ENCODE data around the gene IQGAP2.
"Not testable (repeated sequence)": the region's sequence is repeated elsewhere in the genome, so short reads cannot be mapped to it uniquely, and the experiment has no call there.

Gene IQGAP2

DNA sequence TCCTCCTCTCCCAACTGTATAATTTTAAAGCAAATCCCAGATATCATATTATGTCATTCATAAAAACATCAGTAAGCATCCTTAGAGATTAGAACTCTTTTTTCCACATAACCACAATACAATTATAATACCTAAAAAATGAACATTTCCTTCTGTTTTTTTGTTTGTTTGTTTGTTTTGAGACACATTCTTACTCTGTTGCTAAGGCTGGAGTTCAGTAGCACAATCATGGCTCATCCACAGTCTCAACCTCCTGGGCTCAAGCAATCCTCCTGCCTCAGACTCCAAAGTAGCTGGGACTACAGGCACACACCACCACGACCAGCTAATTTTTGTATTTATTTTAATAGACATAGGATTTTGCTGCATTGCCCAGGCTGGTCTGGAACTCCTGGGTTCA, 320.8 kb downstream of the IQGAP2 start:
- no peak for DNase-seq

DNA sequence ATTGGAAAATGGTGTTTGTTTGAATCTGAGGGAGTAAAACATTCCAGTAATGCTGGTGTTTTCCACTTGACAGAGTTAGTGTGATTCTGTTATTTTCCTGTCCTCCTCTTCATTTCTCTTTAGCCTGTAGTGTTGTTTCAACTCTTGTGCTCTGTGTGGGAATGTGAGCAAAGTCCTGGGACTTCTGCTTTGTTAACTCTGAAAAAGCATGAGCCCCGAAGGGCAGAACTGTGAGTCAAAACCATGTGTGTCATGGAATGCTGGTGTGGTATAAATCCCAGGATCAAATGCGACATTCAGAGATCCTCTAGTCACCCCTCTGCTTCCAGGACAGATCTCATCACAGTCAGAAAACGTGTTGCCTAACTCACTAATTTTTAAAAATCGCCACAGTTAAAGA, 321.8 kb downstream of the IQGAP2 start:
- no peak for DNase-seq

DNA sequence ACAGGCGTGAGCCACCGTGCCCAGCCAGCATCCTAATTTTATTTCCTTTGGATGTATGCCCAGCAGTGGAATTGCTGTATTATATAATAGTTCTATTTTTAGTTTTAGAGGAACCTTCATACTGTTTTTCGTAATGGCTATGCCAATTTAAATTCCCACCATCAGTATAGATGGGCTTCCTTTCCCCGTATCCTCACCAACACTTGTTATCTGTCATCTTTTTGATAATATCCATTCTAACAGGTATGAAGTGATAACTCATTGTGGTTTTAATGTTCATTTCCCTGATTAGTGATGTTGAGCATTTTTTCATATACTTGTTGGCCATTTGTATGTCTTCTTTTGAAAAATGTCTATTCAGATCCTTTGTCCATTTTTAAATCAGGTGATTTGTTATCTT, 325.9 kb downstream of the IQGAP2 start:
- no peak for DNase-seq

DNA sequence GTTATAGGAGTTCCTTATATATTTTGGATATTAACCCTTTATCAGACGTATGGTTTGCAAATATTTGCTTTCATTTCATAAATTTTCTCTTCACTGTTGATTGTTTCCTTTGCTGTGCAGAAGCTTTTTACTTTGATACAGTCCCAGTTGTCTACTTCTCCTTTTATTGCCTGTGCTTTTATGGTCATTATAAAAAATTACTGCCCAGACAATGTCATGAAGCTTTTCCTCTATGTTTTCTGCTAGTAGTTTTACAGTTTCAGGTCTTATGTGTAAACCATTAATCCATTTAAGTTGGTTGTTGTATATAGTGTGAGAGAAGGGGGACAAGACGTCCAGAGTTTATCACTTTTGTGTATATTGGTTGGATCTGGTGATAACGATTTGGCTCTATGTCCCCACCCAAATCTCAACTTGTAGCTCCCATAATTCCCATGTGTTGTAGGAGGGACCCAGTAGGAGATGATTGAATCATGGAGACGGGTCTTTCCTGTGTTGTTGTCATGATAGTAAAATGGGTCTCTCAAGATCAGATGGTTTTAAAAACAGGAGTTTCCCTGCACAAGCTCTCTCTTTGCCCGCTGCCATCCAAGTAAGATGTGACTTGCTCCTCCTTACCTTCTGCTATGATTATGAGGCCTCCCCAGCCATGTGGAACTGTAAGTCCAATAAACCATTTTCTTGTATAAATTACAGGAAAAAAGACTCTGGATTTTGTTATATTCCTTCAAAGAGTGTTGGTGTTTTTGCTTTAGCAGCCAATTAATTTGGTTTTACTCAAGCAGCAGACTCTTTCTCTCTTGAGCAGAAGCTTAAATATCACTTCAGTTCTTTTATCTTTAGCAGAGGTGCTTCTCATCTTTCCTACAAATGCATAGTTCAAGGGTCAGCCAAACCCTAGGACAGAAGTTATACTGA, 326.5 kb downstream of the IQGAP2 start:
- no peak for DNase-seq

DNA sequence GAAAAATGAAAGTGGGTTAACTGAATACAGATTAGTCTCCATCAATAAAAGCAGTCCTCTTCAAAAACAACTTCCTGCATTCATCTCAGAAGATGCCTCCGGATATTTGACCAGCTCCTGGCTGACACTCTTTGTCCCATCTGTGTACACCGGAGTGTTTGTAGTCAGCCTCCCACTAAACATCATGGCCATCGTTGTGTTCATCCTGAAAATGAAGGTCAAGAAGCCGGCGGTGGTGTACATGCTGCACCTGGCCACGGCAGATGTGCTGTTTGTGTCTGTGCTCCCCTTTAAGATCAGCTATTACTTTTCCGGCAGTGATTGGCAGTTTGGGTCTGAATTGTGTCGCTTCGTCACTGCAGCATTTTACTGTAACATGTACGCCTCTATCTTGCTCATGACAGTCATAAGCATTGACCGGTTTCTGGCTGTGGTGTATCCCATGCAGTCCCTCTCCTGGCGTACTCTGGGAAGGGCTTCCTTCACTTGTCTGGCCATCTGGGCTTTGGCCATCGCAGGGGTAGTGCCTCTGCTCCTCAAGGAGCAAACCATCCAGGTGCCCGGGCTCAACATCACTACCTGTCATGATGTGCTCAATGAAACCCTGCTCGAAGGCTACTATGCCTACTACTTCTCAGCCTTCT, 329.4 kb downstream of the IQGAP2 start:
- DNase-seq: peak; percentile 23 to 49

DNA sequence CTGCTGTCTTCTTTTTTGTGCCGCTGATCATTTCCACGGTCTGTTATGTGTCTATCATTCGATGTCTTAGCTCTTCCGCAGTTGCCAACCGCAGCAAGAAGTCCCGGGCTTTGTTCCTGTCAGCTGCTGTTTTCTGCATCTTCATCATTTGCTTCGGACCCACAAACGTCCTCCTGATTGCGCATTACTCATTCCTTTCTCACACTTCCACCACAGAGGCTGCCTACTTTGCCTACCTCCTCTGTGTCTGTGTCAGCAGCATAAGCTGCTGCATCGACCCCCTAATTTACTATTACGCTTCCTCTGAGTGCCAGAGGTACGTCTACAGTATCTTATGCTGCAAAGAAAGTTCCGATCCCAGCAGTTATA, 329.9 kb downstream of the IQGAP2 start:
- peak in 1 of 2 experiments; percentile 28 for DNase-seq

DNA sequence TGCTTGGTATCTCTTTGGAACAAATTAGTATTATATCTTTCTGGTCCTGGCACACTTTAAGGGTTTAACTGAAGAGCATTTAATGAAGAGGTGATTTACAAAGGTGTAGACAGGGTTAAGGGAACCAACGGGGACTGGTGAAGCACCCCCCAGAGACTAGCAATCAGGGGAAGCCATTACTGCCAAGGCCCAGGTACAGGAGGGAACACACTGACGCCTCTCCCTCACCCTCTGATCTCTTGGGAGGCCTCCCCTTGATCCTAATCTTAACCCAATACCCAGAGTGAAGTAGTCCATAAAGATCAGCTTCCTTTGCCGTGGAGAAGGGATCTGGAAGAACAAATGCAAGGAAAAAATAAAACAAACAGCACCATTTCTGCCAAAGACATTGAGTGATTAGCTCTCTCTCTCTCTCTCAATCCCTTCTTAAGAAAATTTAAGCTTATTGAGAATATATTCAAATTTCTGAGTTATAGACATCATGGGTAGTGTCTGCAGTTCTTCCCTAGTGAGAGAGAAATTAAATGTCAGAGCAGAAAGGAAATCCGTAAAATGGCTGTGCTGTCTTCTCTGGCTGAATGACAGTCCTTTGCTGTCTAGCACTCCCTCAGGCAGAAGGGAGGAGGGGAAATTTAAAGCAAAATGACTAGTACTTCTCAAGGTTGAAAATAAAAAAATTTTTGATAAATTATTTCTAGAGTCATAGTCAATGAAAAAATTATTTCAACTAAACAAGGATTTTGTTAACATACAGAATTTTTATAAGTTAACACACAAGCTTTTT, 332.9 kb downstream of the IQGAP2 start:
- DNase-seq: no peak

DNA sequence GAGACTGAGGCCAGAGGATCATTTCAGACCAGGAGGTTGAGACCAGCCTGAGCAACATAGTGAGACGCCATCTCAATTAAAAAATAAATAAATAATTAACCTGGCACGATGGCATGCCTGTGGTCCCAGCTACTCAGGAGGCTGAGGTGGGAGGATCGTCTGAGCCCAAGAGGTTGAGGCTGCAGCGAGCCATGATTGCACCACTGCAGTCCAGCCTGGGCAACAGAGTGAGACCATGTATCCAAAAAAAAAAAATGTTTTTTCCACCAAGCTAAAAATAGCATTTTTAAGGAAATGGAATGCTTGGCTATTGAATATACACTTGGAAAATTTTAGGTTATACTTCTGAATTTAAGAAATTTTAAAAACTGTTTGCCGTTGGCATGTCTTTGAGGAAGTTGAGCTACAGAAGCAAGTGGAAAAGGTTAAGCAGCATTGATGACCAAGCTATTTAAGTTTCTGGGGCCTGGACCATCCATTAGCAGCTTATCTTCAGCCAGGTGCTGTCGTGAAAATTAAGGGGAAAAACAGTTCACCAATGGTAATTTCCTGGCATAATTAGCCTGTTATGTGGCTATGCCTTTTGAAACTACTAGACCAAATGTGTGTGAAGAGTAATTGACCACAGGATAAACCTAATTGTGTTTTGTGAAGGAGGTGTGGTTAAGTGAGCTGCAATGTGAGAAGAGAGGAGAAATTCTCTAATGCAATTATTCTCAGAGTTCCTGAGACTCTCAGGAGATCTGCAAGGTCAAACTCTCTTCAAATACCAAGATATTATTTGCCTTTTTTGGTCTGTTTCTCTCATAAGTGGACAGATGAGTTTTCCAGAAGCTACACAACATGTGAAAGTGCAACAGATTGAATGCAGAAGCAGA, 333.8 kb downstream of the IQGAP2 start:
- no peak for DNase-seq

DNA sequence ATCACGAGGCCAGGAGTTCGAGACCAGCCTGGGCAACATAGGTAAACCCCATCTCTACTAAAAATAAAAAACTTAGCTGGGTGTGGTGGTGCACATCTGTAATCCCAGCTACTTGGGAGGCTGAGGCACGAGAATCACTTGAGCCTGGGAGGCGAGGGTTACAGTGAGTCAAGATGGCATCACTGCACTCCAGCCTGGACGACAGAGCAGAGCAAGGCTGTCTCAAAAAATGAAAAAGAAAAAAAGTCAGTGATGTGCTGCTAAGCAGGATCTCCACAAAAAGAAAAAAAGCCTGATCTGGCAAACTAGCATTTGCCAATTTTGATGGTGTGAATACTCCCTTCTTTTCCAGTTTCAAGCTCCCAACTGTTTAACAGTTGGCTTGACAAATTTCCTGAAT, 334.8 kb downstream of the IQGAP2 start:
- no peak for DNase-seq

DNA sequence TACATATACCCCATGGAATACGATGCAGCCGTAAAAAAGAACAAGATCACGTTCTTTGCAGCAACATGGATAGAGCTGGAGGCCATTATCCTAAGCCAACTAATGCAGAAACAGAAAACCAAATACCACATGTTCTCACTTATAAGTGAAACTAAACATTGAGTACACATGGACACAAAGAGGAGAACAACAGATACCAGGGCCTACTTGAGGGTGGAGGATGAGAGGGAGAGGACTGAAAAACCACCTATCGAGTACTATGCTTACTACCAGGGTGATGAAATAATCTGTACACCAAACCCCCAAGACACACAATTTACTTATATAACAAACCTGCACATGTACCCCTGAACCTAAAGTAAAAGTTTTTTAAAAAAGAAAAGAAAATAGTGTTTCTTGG, 338.4 kb downstream of the IQGAP2 start:
- not testable (repeated sequence) for DNase-seq

DNA sequence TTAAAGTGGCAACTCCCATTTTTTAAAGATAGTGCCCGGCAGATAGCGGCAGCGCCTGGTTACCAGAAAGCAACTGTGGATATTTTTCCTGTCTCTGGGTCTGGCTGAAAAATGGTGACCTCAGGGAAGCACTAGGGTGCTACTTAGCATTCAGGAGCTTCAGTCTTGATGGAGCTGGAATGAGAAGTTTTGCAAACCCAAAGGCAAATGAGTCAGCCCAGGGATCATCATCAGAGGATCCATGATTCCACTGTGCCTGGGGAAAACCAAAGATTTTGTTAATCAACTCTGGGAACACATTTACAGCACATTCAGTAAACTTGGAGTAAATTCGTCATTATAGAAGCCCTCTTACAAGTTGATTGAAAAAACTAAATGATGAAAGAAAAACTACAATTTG, 339.5 kb downstream of the IQGAP2 start:
- DNase-seq: no peak

DNA sequence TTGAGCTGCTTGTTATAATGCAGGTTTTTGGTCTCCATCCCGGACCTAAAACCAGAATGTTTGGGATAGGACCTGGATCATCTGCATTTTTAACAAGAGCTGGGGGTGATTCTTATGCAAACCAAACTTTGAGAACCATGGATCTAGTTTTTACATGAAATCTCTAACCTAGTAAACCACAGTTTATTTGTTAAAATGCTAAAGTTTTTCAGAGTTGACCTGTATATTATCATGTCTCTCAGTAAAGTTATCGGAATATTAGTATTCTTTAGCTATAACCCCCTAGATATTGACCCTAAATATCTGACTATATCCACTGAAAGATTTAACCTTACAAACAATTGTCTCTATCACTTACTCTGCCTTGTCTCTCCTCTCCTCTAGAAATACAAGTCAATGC, 341.5 kb downstream of the IQGAP2 start:
- no peak for DNase-seq

DNA sequence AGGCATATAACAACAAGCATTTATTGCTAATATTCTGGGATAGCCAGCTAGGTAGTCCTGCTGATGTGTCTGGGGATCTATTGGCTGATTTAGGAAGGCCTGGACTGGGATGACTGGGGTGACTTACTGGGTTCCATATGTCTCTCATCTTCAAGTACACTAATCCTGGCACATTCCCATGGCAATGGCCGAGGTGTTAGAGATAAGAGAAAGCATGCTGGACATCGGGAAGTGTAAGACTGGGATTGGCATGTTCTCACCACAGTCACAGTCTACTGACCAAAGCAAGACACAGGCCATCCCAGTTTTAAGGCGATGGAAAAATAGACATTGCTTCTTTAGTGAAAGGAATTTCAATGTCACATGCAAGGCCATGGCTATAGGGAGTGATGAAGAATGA, 342.6 kb downstream of the IQGAP2 start:
- DNase-seq: no peak

DNA sequence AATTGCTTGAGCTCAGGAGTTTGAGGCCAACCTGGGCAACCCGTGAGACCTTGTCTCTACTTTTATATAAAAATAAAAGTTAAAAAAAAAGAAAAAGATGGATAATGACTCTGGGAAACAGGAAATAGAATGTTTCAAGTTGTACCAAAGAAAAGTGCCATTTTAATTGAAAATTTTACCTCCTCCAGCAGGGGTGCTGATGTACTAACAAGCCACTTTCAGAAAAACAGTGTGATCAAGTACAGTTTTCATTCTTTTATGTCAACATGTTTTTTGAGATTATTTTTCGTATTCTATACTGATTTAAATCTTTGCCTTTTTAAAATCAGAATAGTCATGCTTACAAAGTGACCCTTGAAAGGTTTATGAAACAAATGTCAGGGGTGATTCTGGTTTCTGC, 343.6 kb downstream of the IQGAP2 start:
- DNase-seq: no peak

DNA sequence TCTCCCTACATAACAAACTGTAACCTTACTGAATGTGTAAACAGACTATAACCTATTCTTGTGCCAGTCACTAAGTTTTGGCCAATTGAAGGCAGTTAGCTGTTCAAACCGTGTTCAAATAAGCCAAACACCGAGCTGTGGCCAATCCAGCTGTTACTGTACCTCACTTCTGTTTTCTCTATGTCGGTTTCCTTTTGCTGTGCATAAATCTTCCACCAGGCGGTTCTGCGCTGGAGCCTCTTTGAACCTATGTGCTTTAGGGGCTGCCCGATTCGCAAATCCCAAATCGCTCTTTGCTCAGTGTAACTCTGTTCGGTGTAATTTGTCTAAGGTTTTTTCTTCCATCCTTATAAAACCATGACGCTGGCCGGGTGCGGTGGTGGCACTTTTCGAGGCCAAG, 344.6 kb downstream of the IQGAP2 start:
- DNase-seq: no peak

DNA sequence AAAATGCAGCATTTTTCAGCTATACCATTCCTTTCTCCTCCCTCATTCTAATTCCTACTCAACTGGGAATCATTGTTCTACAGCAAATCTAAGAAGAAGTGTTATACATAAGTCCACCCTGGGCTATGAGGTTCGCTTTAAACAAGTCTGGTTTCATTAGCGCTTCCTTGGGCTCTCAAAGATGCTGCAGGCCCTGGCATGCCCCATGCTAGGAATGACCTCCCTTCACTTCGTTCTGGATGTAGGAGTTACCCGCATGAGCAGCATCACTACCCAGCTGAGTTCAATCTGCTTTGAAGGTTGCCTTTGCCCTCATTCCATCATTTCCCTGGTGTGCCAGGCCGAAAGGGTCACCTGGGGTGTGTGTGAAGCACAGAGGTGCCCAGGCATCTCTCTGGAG, 348.2 kb downstream of the IQGAP2 start:
- no peak for DNase-seq

DNA sequence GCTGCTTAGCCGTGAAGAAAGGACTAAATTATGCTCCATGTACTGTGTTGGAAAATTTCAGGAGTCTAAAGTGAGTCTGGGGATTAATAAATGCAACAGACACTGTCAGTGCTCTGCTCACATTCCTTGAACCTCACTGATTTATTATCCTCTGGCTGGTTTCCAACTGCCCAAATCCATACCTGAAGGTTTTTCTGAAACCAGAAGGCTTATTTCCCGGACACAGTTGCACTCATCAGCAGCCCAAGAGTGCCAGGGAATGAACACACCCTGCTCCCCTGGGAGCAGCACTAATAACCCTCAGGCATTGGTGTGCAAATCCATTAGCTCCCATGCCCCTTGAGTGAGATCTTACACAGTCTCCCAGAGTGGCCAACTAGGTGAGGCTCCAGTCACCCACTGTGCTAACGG, 351.6 kb downstream of the IQGAP2 start:
- no peak for DNase-seq

DNA sequence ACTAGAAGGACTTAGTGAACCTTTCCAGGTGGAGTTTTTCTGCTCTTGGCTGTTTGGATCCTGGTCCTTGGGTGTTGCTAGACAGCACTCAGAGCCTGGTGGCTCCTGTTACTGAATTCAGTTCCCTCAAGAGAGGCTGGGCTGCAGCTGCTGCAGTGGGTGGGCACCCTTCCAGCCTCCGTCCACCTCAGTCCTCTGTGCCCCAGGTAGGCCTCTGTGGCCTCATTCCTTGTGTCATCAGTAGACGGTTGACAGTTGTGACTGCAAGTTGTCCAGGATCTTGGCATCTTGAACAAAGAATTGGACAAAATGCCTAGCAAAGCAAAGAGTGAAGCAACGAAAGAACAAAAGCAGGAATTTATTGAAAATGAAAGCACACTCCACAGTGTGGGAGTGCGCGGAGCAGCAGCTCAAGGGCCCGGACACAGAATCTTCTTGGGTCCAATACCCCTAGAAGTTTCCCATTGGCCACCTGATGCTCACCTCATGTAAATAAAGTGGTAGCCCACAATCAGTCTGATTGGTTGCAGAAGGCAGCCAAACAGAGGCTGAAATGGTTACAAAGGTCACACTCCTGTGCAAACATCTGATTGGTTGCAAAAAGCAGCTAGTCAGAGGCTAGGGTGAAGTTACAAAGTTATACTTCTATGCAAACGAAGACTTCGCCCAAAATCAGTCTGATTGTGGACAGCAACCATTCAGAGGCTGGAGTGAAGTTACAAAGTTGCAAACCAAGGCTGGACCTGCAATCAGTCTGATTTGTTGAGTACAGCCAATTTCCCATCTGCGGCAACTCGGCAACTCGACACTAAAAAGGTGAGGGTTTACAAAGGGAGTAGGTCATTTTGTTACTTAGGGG, 352.9 kb downstream of the IQGAP2 start:
- no peak for DNase-seq

DNA sequence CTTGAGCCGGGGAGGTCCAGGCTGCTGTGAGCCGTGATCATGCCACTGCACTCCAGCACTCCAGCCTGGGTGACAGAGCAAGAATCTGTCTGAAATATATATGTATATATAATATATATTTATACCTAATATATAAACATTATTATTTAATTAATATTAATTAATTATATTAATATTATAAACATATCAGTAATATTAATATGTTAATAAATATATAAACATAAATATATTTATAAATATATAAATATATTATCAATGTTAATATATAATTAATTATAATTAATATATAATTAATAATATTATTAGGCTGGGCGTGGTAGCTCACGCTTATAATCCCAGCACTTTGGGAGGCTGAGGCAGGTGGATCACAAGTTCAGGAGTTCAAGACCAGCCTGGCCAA, 354.0 kb downstream of the IQGAP2 start:
- no peak for DNase-seq

Data from activated T-cell treated with anti-CD3 and anti-CD28 coated beads, Interleukin-2, amount 50 U/mL, for 48 hours (primary cell).